WI38 (cell line): ENCODE measurements around the gene TMEM184A.

Source experiments
- H3K4me3 ChIP-seq: 2 replicates; pipeline ENCODE4 v1.5.1; 2011; ENCODE audit warnings: low read depth, mild to moderate bottlenecking, control low read depth, low read length
- TF ChIP-seq, protein P1 (sequence below): IDR thresholded peaks from 2 replicates; pipeline ENCODE4 v1.5.1; 2012; ENCODE audit warnings: low read depth, mild to moderate bottlenecking, control low read depth, low read length

Gene TMEM184A

DNA sequence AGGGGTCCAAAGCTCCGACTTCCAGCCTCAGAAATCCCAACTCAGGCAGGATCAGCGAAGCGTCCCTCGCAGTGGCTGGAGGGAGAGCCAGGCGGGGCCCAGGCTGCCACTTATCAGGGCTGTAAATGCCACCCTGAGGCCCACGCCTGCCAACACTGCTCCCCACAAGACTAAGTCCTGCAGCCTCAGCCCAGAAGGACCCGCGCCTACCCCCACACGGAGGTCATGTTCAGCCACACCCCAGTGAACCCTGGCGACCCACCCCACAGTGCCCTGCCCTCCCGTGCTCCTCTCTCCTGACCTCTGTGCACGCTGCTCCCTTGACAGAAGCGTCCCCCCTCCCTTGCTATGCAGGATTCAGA lies 10.7 kb upstream of the TMEM184A start:
- TF ChIP-seq, protein P1, sequence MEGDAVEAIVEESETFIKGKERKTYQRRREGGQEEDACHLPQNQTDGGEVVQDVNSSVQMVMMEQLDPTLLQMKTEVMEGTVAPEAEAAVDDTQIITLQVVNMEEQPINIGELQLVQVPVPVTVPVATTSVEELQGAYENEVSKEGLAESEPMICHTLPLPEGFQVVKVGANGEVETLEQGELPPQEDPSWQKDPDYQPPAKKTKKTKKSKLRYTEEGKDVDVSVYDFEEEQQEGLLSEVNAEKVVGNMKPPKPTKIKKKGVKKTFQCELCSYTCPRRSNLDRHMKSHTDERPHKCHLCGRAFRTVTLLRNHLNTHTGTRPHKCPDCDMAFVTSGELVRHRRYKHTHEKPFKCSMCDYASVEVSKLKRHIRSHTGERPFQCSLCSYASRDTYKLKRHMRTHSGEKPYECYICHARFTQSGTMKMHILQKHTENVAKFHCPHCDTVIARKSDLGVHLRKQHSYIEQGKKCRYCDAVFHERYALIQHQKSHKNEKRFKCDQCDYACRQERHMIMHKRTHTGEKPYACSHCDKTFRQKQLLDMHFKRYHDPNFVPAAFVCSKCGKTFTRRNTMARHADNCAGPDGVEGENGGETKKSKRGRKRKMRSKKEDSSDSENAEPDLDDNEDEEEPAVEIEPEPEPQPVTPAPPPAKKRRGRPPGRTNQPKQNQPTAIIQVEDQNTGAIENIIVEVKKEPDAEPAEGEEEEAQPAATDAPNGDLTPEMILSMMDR: no peak
- H3K4me3 ChIP-seq: no peak overlapping the region

DNA sequence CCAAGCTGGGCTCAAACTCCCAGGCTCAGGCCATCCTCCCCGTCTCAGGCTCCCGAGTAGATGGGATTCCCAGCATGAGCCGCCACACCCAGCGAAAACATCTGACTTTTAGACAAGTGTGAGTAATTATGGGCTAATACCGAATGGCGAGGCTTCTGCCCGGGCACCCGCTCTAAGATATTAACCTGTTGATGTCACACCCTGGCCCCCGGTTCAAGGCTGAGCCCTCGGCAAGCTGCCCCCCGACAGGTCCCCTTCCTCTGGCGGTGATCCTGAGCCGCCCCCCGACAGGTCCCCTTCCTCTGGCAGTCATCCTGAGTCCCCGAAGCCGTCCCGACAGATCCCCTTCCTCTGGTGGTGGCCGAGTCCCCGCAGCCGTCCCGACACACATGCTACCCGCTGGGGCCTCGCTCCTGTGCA lies 8.6 kb upstream of the TMEM184A start:
- TF ChIP-seq, protein P1: no peak
- no peak overlapping the region for H3K4me3 ChIP-seq

DNA sequence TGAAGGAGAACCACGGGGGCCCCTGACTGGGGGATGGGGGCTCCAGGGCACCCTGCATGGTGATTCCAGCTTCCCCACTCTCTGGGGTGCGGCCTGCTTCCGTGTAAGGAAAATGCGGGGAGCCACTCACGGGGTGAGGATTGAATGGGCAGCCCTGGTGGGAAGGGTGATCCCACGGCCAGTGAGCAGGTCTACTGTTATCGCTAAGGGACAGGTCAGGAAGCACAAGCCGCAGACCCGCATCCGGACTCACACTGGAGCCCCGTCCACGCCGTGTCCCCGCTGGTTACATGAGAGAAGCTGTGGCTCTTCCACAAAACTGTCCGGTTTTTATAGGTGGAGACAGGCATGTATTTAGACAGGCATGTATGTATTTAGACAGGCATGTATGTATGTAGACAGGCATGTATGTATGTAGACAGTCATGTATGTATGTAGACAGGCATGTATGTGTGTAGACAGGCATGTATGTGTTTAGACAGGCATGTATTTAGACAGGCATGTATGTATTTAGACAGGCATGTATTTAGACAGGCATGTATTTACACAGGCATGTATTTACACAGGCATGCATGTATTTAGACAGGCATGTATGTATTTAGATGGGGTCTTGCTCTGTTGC lies 8.1 kb upstream of the TMEM184A start:
- no peak overlapping the region for H3K4me3 ChIP-seq
- TF ChIP-seq, protein P1: no peak

DNA sequence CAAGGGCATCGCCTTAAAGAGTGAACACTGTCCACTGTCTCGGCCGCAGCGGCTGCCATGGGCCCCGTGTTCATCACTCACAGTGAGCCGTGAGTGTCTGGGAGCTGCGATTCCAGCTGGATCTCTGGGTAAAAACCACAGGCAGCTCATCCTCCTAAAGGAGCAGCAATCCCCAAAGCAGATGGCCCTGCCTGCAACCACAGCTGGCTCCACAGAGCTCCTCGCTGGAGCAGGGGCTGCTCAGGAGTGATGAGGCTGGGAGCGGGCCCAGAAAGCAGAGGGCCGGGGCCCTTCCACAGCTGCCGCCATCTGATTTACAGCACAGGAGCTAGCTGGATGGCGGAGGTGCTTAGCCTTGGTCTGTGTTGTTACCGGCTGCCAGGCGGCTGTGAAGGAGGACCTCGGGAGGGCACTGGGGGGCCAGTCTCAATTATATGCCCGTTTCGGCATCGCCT lies 6.6 kb upstream of the TMEM184A start:
- H3K4me3 ChIP-seq: no peak overlapping the region
- TF ChIP-seq, protein P1: no peak

DNA sequence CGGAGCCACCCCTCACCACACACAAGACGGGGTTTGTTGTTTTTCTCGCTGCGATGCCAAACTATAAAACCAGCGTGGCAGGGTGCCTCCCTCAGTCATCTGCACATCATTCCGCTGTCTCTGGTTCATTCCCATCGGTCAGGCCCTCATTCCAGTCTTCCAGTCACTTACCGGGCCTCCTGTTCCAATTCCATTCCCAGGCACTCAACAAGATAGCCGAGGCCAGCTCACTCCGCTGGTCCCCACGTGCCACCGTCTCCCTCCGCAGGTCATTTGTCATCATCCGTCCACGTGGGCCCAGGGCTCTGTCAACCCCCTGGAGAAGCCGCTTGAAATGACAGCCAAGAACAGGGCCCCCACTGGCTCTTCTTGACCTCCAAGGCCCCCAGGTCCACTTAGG lies 6.1 kb upstream of the TMEM184A start:
- TF ChIP-seq, protein P1: no peak
- no peak overlapping the region for H3K4me3 ChIP-seq

DNA sequence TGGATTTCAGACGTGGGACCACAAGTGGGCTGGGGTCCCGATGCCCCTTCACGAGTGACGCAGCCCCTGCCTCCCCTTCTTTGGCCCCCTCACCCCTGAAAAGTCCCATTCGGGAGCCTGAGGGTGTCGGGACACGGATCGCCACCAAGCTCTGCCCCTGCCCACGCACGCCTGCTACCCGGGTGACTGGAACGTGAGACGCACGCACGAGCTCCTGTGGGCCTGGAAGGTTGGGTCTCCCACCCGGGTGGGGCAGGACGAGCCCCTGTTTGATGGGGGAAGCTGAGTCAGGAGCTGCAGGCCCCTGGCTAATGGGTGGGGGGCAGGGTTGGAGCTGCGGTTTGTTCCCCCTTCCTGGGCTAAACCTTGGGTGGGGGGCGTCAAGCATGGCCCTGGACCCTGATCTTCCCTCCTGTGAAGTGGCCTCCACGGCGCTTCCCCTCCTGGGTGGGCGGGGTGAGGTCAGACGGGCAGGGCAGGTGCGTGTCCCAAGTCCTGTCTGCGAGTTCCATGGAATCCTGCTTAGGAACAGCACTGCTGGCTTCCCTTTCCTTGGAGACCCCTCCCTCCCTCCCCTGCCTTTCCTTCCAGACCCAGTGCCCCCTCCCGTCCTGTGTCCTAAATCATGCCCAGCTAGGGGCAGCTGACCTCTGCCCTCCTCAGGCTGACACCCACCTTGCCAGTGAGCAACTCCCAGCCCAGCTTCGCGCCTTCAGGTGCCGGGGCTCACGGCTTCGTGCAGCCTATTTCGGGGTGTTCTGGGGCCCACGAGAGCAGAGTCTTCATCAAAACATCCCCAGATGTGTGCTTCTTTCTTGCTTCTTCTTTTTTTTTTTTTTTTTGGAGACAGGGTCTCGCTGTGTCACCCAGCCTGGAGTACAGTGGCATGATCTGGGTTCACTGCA lies 5.3 kb upstream of the TMEM184A start:
- H3K4me3 ChIP-seq: no peak overlapping the region
- TF ChIP-seq, protein P1: no peak

DNA sequence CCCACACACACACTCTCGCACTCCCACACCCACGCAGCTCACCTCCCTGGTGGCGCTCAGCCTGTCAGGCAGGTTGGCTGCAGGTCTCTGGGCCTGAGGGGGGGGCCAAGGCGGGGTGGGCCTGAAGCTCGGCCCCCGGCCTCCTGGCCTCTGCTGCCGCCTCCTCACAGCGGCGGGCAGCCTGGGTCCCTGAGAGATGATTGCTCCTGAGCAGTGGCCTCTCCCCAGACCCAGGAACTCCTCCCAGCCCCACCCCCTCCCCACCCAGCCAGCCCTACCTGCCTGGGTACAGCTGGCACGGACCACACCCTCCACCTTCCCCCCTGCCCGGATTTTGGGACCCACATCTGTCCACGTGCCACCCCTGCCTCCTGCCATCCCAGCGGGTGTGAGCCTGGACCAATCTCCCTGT lies 4.6 kb upstream of the TMEM184A start:
- H3K4me3 ChIP-seq: no peak overlapping the region
- TF ChIP-seq, protein P1: no peak
